GM06990 (cell line): ENCODE data around the gene GAS2L1.
A peak's percentile ranks its signal among the peaks of the same experiment; 100 is the strongest.

ENCODE experiments used
- DNase-seq: peaks from one replicate; pipeline ENCODE4 v3.0.0-alpha.2; 2011; ENCODE audit not compliant: insufficient read length; ENCODE audit errors: extremely low read depth
- H3K27me3 ChIP-seq: replicated peaks from 2 replicates; pipeline ENCODE4 v1.6.0; 2011; ENCODE audit warnings: low read length; ENCODE audit not compliant: control insufficient read depth, insufficient read depth
- H3K36me3 ChIP-seq: 2 replicates; pipeline ENCODE4 v1.5.1; 2011; ENCODE audit warnings: low read length; ENCODE audit not compliant: control insufficient read depth, insufficient read depth
- H3K4me3 ChIP-seq: replicated peaks from 2 replicates; pipeline ENCODE4 v1.5.1; 2011; ENCODE audit warnings: low read depth, mild to moderate bottlenecking, control low read depth, low read length
- CTCF ChIP-seq: IDR thresholded peaks from 2 replicates; pipeline ENCODE4 v1.5.1; 2011; ENCODE audit warnings: low read length, control low read depth, mild to moderate bottlenecking, inconsistent platforms; ENCODE audit not compliant: insufficient read depth, poor library complexity, severe bottlenecking

Gene GAS2L1

GRCh38 chr22:29306175-29306834 is at the start of gene GAS2L1:
TSS of gene GAS2L1 (plus strand) at chr22:29306650. CDS start at chr22:29308106, 1,456 bp downstream.
- peak within 1 kb of the TSS; percentile 30 for H3K4me3 ChIP-seq
- no peaks in the 10 kb centered on the region for H3K36me3 ChIP-seq
- H3K27me3 ChIP-seq = no peaks in the 10 kb centered on the region; the same call in 1 of the 2 replicates
- peak; percentile 34 for TF ChIP-seq CTCF
- no peak for DNase-seq

- no peaks in the 10 kb centered on the region for H3K27me3 ChIP-seq
- no peak for DNase-seq
These were observed 48.7 kb upstream of the GAS2L1 start for GRCh38 chr22:29257751-29258181.

GRCh38 chr22:29258407-29259252 is 47.8 kb upstream of the GAS2L1 start:
- no peak for DNase-seq
- Histone ChIP-seq H3K36me3 (no peaks in the 10 kb centered on the region; the same call in 1 of the 2 replicates), H3K4me3 (no peak overlapping the region), H3K27me3 (no peaks in the 10 kb centered on the region)
- TF ChIP-seq CTCF = no peak

More at GRCh38 chr22:29257751-29258181, 48.7 kb upstream of the GAS2L1 start:
- Histone ChIP-seq H3K36me3 (no peaks in the 10 kb centered on the region; the same call in 1 of the 2 replicates), H3K4me3 (no peak overlapping the region)
- no peak for TF ChIP-seq CTCF

GRCh38 chr22:29259253-29259899 is 47.1 kb upstream of the GAS2L1 start:
- Histone ChIP-seq H3K27me3 (no peaks in the 10 kb centered on the region), H3K4me3 (no peak overlapping the region), H3K36me3 (peaks cover 6% of the 10 kb centered on the region)
- TF ChIP-seq CTCF = no peak
- no peak for DNase-seq

- peaks cover 9% of the 10 kb centered on the region for H3K36me3 ChIP-seq
- no peak overlapping the region for H3K4me3 ChIP-seq
- no peaks in the 10 kb centered on the region for H3K27me3 ChIP-seq
- no peak for TF ChIP-seq CTCF
- DNase-seq = no peak
These were observed 46.4 kb upstream of the GAS2L1 start for GRCh38 chr22:29260031-29260560.
